Suprapubic skin (tissue), 3 donors: Measurements from ENCODE around the gene KCNJ2.

Experiments
- EP300 ChIP-seq: sonication (generic); formaldehyde crosslinking; IDR thresholded peaks from one replicate; pipeline ENCODE4 v1.6.1; 2017; ENCODE audit warnings: antibody characterized with exemption
- POLR2A ChIP-seq, 2 donors: fragments of 450-650 bp; IDR thresholded peaks; one replicate each; pipeline ENCODE4 v1.6.1; 2017; ENCODE audit warnings: antibody characterized with exemption in 2 of 2, mild to moderate bottlenecking in 2 of 2, moderate library complexity in 2 of 2
- TF ChIP-seq, protein P1 (sequence below), 2 donors: fragments of 200-600 bp in 1 of 2; fragments of 450-650 bp in 1 of 2; sonication (generic) in 1 of 2; IDR thresholded peaks; one replicate each; pipeline ENCODE4 v1.5.1; 2016 to 2019; ENCODE audit warnings: antibody characterized with exemption in 2 of 2, mild to moderate bottlenecking in 1 of 2, moderate library complexity in 1 of 2

DNA sequence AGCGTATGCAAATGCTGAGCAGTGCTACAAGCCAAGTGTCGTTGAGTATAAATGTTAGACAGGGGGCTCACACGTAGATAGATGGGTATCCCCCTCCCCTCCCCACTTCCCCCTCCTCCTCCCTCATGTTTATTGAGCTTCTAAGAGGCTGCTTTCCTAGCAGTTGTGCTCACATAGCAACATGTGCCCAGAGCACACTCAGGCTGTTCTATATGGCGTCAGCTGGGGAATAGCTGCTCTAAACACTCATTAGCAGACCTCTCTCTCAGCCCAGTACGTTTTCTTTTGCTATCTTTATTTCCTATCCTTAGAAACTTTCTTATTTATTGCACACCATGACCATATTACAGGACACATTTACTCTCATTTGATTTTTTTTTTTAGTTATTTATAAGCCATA is 1.8 kb downstream of the KCNJ2 start:
- TF ChIP-seq POLR2A (IDR thresholded peaks at IDR 0.05) (no peak), EP300 (no peak)
- TF ChIP-seq, protein P1, sequence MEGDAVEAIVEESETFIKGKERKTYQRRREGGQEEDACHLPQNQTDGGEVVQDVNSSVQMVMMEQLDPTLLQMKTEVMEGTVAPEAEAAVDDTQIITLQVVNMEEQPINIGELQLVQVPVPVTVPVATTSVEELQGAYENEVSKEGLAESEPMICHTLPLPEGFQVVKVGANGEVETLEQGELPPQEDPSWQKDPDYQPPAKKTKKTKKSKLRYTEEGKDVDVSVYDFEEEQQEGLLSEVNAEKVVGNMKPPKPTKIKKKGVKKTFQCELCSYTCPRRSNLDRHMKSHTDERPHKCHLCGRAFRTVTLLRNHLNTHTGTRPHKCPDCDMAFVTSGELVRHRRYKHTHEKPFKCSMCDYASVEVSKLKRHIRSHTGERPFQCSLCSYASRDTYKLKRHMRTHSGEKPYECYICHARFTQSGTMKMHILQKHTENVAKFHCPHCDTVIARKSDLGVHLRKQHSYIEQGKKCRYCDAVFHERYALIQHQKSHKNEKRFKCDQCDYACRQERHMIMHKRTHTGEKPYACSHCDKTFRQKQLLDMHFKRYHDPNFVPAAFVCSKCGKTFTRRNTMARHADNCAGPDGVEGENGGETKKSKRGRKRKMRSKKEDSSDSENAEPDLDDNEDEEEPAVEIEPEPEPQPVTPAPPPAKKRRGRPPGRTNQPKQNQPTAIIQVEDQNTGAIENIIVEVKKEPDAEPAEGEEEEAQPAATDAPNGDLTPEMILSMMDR (IDR thresholded peaks at IDR 0.05), result no peak
